GM21526 (cell line): ENCODE measurements around the gene COL26A1.
"Not testable (repeated sequence)": the region's sequence is repeated elsewhere in the genome, so short reads cannot be mapped to it uniquely, and the experiment has no call there.

ENCODE experiments used
- ATAC-seq: cut with Tn5 transposase; IDR thresholded peaks from one replicate; pipeline ENCODE4 v1.9.1; 2021; ENCODE audit warnings: moderate library complexity; ENCODE audit not compliant: unreplicated experiment, low FRiP score

COL26A1 gene

GRCh38 chr7:101547022-101547915 is 184.6 kb downstream of the COL26A1 start:
- ATAC-seq = no peak

- no peak for ATAC-seq
Measured at GRCh38 chr7:101547916-101548661, 185.4 kb downstream of the COL26A1 start.

- no peak for ATAC-seq
Measured at GRCh38 chr7:101549734-101550133, 187.1 kb downstream of the COL26A1 start.

- ATAC-seq = no peak
Measured at GRCh38 chr7:101550641-101551541, 188.2 kb downstream of the COL26A1 start.

- no peak for ATAC-seq
Measured at GRCh38 chr7:101553018-101553770, 190.5 kb downstream of the COL26A1 start.

- ATAC-seq = no peak
Measured at GRCh38 chr7:101553771-101554445, 191.2 kb downstream of the COL26A1 start.

GRCh38 chr7:101554584-101555268 is 192.1 kb downstream of the COL26A1 start:
- ATAC-seq = no peak

- no peak for ATAC-seq
Measured at GRCh38 chr7:101555269-101555920, 192.7 kb downstream of the COL26A1 start.

- no peak for ATAC-seq
Measured at GRCh38 chr7:101555921-101556275, 193.2 kb downstream of the COL26A1 start.

- no peak for ATAC-seq
Measured at GRCh38 chr7:101556453-101556968, 193.8 kb downstream of the COL26A1 start.

GRCh38 chr7:101557421-101557820 is 194.7 kb downstream of the COL26A1 start:
- no peak for ATAC-seq

- ATAC-seq = no peak
Measured at GRCh38 chr7:101557978-101558741, 195.5 kb downstream of the COL26A1 start.

- ATAC-seq = no peak
Measured at GRCh38 chr7:101558742-101559325, 196.2 kb downstream of the COL26A1 start.

- no peak for ATAC-seq
Measured at GRCh38 chr7:101559586-101559985, 196.9 kb downstream of the COL26A1 start.

- not testable (repeated sequence) for ATAC-seq
Measured at GRCh38 chr7:101560021-101560420, 197.3 kb downstream of the COL26A1 start.

- ATAC-seq = no peak
Measured at GRCh38 chr7:101560856-101561255, 198.2 kb downstream of the COL26A1 start.

GRCh38 chr7:101561293-101561692 is 198.6 kb downstream of the COL26A1 start:
- ATAC-seq = not testable (repeated sequence)
